Bronchial epithelial cell (primary cell): ENCODE data around the gene CHAD. TPM values are rescaled to one million over a fixed set of nuclear protein-coding genes. Genes with fewer than 3 reads are reported as not detected.

Experiments used
- DNase-seq: peaks from one replicate; pipeline ENCODE4 v3.0.0-alpha.2; 2010; ENCODE audit warnings: low read depth
- FAIRE-seq: peaks from 2 replicates; lab custom pipeline; 2011; peaks lifted over from hg19 to GRCh38; lab: Jason Lieb, UNC
- H3K27me3 ChIP-seq: 2 replicates; pipeline ENCODE4 v1.5.1; 2011; ENCODE audit warnings: low read length; ENCODE audit not compliant: control insufficient read depth, insufficient read depth
- H3K36me3 ChIP-seq: 2 replicates; pipeline ENCODE4 v1.5.1; 2011; ENCODE audit warnings: low read length; ENCODE audit not compliant: control insufficient read depth, insufficient read depth
- H3K4me3 ChIP-seq: 2 replicates; pipeline ENCODE4 v1.5.1; 2011; ENCODE audit warnings: mild to moderate bottlenecking, low read depth, low read length, control low read depth
- CTCF ChIP-seq: IDR thresholded peaks from 2 replicates; pipeline ENCODE4 v1.5.1; 2011; ENCODE audit warnings: mild to moderate bottlenecking, moderate library complexity, low read length, control low read depth, inconsistent platforms; ENCODE audit not compliant: insufficient read depth, severe bottlenecking
- total RNA-seq: library from RNA; depleted of rRNA; stranded (reverse); fragments of >200 nt; gene quantifications from 2 replicates; pipeline ENCODE4 v1.2.1, GENCODE V29; 2014

Gene CHAD
- total RNA-seq, 1 donor from 2014 or later, result not detected

GRCh38 chr17:50451943-50452629 is 16.6 kb downstream of the CHAD start:
- Histone ChIP-seq H3K36me3 (no peaks in the 10 kb centered on the region), H3K27me3 (no peaks in the 10 kb centered on the region), H3K4me3 (no peak overlapping the region)
- TF ChIP-seq CTCF, result no peak
- no peak for DNase-seq
- FAIRE-seq, result no peak

- H3K27me3 ChIP-seq, result no peaks in the 10 kb centered on the region
- FAIRE-seq, result no peak
- no peak for DNase-seq
- no peak for TF ChIP-seq CTCF
- no peaks in the 10 kb centered on the region for H3K36me3 ChIP-seq
- H3K4me3 ChIP-seq, result no peak overlapping the region
Measured at GRCh38 chr17:50448643-50449042, 20.0 kb downstream of the CHAD start.

- TF ChIP-seq CTCF, result no peak
- no peak overlapping the region for H3K4me3 ChIP-seq
- no peaks in the 10 kb centered on the region for H3K27me3 ChIP-seq
- H3K36me3 ChIP-seq, result no peaks in the 10 kb centered on the region
- DNase-seq (peak; percentile 52), FAIRE-seq (no peak)
Measured at GRCh38 chr17:50447870-50448595, 20.6 kb downstream of the CHAD start.

- peaks cover 1% of the 10 kb centered on the region for H3K36me3 ChIP-seq
- FAIRE-seq (no peak), DNase-seq (no peak)
- H3K4me3 ChIP-seq, result no peak overlapping the region
- no peaks in the 10 kb centered on the region for H3K27me3 ChIP-seq
- no peak for TF ChIP-seq CTCF
Measured at GRCh38 chr17:50445730-50446325, 22.9 kb downstream of the CHAD start.

GRCh38 chr17:50444841-50445715 is 23.6 kb downstream of the CHAD start:
- Histone ChIP-seq H3K4me3 (no peak overlapping the region), H3K27me3 (no peaks in the 10 kb centered on the region), H3K36me3 (peaks cover 1% of the 10 kb centered on the region)
- DNase-seq (no peak), FAIRE-seq (no peak)
- TF ChIP-seq CTCF, result no peak
